Astrocyte of the spinal cord (primary cell): ENCODE results near the gene DNAJC5.

ENCODE experiments used
- DNase-seq: peaks from one replicate; pipeline ENCODE4 v3.0.0; 2011; ENCODE audit warnings: low read depth, low spot score
- H3K4me3 ChIP-seq: 2 replicates; pipeline ENCODE4 v1.5.1; 2011; ENCODE audit warnings: low read depth, mild to moderate bottlenecking, low read length, moderate library complexity
- CTCF ChIP-seq: IDR thresholded peaks from 2 replicates; pipeline ENCODE4 v1.5.1; 2012; ENCODE audit warnings: low read depth, mild to moderate bottlenecking, low read length, inconsistent platforms
- in situ Hi-C: cut with HindIII; loops from 2 replicates; pipeline ENCODE4 v1.10.0; 2017; ENCODE audit warnings: low sequenced_read_pairs

DNAJC5 gene

GRCh38 chr20:63961664-63962425 lies 66.9 kb downstream of the DNAJC5 start:
- in situ Hi-C loops: no loop called here
- no peak for TF ChIP-seq CTCF
- no peak for DNase-seq
- H3K4me3 ChIP-seq: no peak overlapping the region

GRCh38 chr20:63962426-63963347 lies 67.8 kb downstream of the DNAJC5 start:
- no peak overlapping the region for H3K4me3 ChIP-seq
- in situ Hi-C loops: no loop called here
- TF ChIP-seq CTCF: no peak
- DNase-seq: no peak

GRCh38 chr20:63963348-63963741 lies 68.4 kb downstream of the DNAJC5 start:
- DNase-seq: no peak
- in situ Hi-C loops: no loop called here
- H3K4me3 ChIP-seq: no peak overlapping the region
- no peak for TF ChIP-seq CTCF

GRCh38 chr20:63963784-63964301 lies 68.9 kb downstream of the DNAJC5 start:
- no peak for DNase-seq
- in situ Hi-C loops: no loop called here
- no peak overlapping the region for H3K4me3 ChIP-seq
- TF ChIP-seq CTCF: no peak

- no peak for TF ChIP-seq CTCF
- in situ Hi-C loops: no loop called here
- H3K4me3 ChIP-seq: no peak overlapping the region
- DNase-seq: no peak
These were observed 69.5 kb downstream of the DNAJC5 start for GRCh38 chr20:63964412-63964811.

- in situ Hi-C loops: no loop called here
- no peak for DNase-seq
- no peak for TF ChIP-seq CTCF
- no peak overlapping the region for H3K4me3 ChIP-seq
These were observed 71.4 kb downstream of the DNAJC5 start for GRCh38 chr20:63966172-63966943.
